Heart left ventricle (tissue), 16 donors: Measurements from ENCODE around the gene RANBP17. TPM values are rescaled to one million over a fixed set of nuclear protein-coding genes. Genes with fewer than 3 reads are reported as not detected.
"Not testable (repeated sequence)": the region's sequence is repeated elsewhere in the genome, so short reads cannot be mapped to it uniquely, and the experiment has no call there.

ENCODE experiments used
- ATAC-seq, 4 donors: fragments of 200-7000 bp; cut with Tn5 transposase; one replicate each; pipeline ENCODE4 v1.9.1; 2020 to 2022; ENCODE audit warnings: moderate library complexity in 4 of 4, mild to moderate bottlenecking in 3 of 4, moderate number of reproducible peaks in 1 of 4
- DNase-seq, 5 donors: peaks; one replicate each; pipeline ENCODE4 v3.0.0-alpha.2; 2020
- H3K27ac ChIP-seq, 12 donors: fragments of 200-600 bp; sonication (generic) in 4 of 12; one replicate each; pipeline versions ENCODE4 v1.5.0 to v1.8.0; 2016 to 2022; ENCODE audit warnings: mild to moderate bottlenecking in 2 of 12
- H3K27me3 ChIP-seq, 9 donors: fragments of 200-600 bp; sonication (generic) in 2 of 9; one replicate each; pipeline versions ENCODE4 v1.5.1 to v1.8.0; 2016 to 2022; ENCODE audit warnings: mild to moderate bottlenecking in 3 of 9
- H3K36me3 ChIP-seq, 9 donors: fragments of 200-600 bp; sonication (generic) in 2 of 9; one replicate each; pipeline versions ENCODE4 v1.5.0 to v1.8.0; 2018 to 2022; ENCODE audit warnings: mild to moderate bottlenecking in 2 of 9
- H3K4me1 ChIP-seq, 12 donors: fragments of 200-600 bp; sonication (generic) in 4 of 12; one replicate each; pipeline versions ENCODE4 v1.5.0 to v1.8.0; 2016 to 2022; ENCODE audit warnings: mild to moderate bottlenecking in 3 of 12
- H3K4me3 ChIP-seq, 12 donors: fragments of 200-600 bp; sonication (generic) in 4 of 12; one replicate each; pipeline versions ENCODE4 v1.5.0 to v1.8.0; 2017 to 2022; ENCODE audit warnings: mild to moderate bottlenecking in 9 of 12, moderate library complexity in 4 of 12
- H3K9me3 ChIP-seq, 12 donors: fragments of 200-600 bp; sonication (generic) in 4 of 12; one replicate each; pipeline versions ENCODE4 v1.5.0 to v1.8.0; 2016 to 2022; ENCODE audit warnings: mild to moderate bottlenecking in 1 of 12
- CTCF ChIP-seq, 12 donors: fragments of 200-600 bp; sonication (generic) in 4 of 12; IDR thresholded peaks; one replicate each; pipeline versions ENCODE4 v1.5.0 to v1.8.0; 2018 to 2022; ENCODE audit warnings: antibody characterized with exemption in 12 of 12, mild to moderate bottlenecking in 5 of 12
- POLR2A ChIP-seq, 2 donors: fragments of 450-650 bp; IDR thresholded peaks; one replicate each; pipeline ENCODE4 v1.6.1; 2017; ENCODE audit warnings: antibody characterized with exemption in 2 of 2, mild to moderate bottlenecking in 2 of 2, moderate library complexity in 2 of 2
- WGBS, 4 donors: extraction: QIAGEN DNeasy Blood & Tissue Kit in 2 of 4; methylation state at CpG; one replicate each; pipeline versions ENCODE4 v1.1.5 to v1.1.7; 2013 to 2018; 5-methylcytosine and 5-hydroxymethylcytosine counted together
- intact Hi-C, 10 donors: fragments of 100-400 bp; cut with DNase I; formaldehyde crosslinking; loops; one replicate each; pipeline versions ENCODE4 v1.11.1 to v1.14.2; 2022
- polyA plus RNA-seq, 2 donors: library from polyadenylated mRNA; stranded (reverse); fragments of 200-250 nt; gene quantifications; one replicate each; pipeline ENCODE4 v1.2.3, GENCODE V29; 2013
- total RNA-seq, 9 donors: library from RNA; depleted of rRNA in 2 of 9; stranded (reverse); fragments of >200 nt in 2 of 9; fragmentation: NEBNext Ultra II Directional in 3 of 9; extraction: Animal tissue kit (Norgen Biotek cat#: 25700) in 3 of 9; gene quantifications; one replicate each; pipeline versions ENCODE4 v1.1.0 to v1.2.4, GENCODE V29; 2016 to 2023
- donor health status: ischemic (EF 13 %, LVEDD 7.1; RV severe dilation, severe dysfunction).
- donor health status: healthy with polysubstance abuse.
- donor health status: DM: no; HTN: yes; CAD: no.
- donor health status: DM: no; HTN: no; CAD: no.
- donor health status: ischemic (EF 25% LVEDD 6.9; RV normal size, moderate dysfunction).
- donor health status: ischemic (EF 25% LVEDD 5.7; RV mildly dilated, moderate dysfunction).
- donor health status: healthy.
- donor health status: DM: yes; HTN: yes; CAD: no.
- donor health status: ischemic (EF 35%, LVEDD 5.7; RV mildly dilated, moderate dysfunction).
- donor health status: nonischemic (EF 11% LVEDD 7.7; RV severe dilation, severe dysfunction).
- donor health status: DM: yes; HTN: yes; CAD: no.
- donor health status: PGD.
- donor health status: ischemic (EF 29% LVEDD 5.4; RV normal size, mild dysfunction).
- donor health status: nonischemic (EF 23%, LVEDD 6.1; RV moderate dilation, normal function).

Gene RANBP17
- total and polyA plus RNA-seq, 11 donors = 0.65 to 11.5 (median 3.7) TPM

DNA sequence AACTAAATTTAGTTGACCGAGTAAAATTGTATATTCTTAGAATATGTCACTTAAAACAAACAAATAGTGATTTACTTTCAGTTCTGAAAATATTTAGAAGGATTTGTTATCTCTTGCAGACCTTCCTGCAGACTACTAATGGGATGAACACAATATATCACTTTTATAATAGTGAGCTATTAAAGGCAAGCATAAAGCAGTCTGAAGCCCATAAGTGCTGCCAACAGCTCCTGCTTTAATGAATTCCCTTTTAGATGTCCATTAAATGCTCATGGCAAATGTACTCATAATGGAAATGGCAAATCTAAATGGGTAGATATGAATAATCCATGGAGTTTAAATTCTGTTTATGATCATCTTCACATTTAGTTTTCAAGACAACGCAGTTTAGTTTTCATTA is 170.2 kb downstream of the RANBP17 start:
- DNase-seq (no peak), ATAC-seq (no peak)
- WGBS, 4 donors = 86 to 98% (median 93%) methylated on average over 2 of the region's 2 CpGs
- Histone ChIP-seq H3K27ac (no peak overlapping the region), H3K4me3 (no peak overlapping the region), H3K36me3 (no peaks in the 10 kb centered on the region), H3K27me3 (no peaks in the 10 kb centered on the region), H3K4me1 (no peaks in the 10 kb centered on the region), H3K9me3 (no peaks in the 10 kb centered on the region)
- intact Hi-C loops = no loop called here
- no peak for TF ChIP-seq CTCF (IDR thresholded peaks at IDR 0.05)

GRCh38 chr5:171032435-171032973 is 170.7 kb downstream of the RANBP17 start:
- peaks cover 0 to under 1% (median 0%) of the 10 kb centered on the region in 12 donors for H3K9me3 ChIP-seq
- DNase-seq (no peak), ATAC-seq (no peak)
- no peak overlapping the region for H3K27ac ChIP-seq
- H3K4me3 ChIP-seq = no peak overlapping the region
- intact Hi-C loops = no loop called here
- H3K36me3 ChIP-seq = no peaks in the 10 kb centered on the region
- TF ChIP-seq CTCF (IDR thresholded peaks at IDR 0.05) (no peak), POLR2A (IDR thresholded peaks at IDR 0.05) (no peak)
- H3K4me1 ChIP-seq = no peaks in the 10 kb centered on the region
- 94 to 99% (median 97%) methylated on average over 2 of the region's 2 CpGs for WGBS, 4 donors
- no peaks in the 10 kb centered on the region for H3K27me3 ChIP-seq

DNA sequence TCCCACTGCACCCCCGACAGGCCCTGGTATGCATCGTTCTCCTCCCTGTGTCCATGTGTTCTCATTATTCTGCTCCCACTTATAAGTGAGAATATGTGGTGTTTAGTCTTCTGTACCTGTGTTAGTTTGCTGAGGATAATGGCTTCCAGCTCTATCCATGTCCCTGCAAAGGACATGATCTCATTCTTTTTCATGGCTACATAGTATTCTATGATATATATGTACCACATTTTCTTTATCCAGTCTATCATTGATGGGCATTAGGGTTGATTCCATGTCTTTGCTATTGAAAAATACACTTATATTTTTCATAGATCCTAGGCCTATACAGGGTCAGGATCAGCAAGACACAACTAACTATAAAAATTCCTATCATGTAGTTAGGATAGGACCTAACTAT is 180.1 kb downstream of the RANBP17 start:
- H3K27ac ChIP-seq, H3K4me3 ChIP-seq, intact Hi-C loops, DNase-seq, ATAC-seq, H3K4me1 ChIP-seq, H3K36me3 ChIP-seq, H3K27me3 ChIP-seq, H3K9me3 ChIP-seq: not testable (repeated sequence)
- WGBS, 4 donors = 95 to 99% (median 98%) methylated on average over 2 of the region's 2 CpGs

DNA sequence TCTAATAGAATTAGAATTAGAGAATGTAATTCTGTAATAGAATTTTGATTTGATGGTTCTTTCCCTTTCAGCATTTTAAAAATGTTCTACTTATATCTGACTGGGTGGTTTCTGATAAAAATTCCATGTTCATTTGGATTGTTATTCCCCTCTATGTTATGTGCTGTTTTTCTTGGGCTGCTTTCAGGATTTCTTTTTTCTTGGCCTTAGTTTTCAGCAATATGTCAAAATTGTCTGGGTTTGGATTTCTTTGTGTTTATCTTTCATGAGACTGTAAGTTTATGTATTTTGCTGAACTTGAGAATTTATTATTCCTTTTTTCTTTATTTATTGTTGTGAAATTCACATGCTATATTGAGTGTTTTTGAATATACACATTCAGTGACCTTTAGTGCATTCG is 189.1 kb downstream of the RANBP17 start:
- H3K36me3 ChIP-seq = no peaks in the 10 kb centered on the region
- no peak for TF ChIP-seq CTCF (IDR thresholded peaks at IDR 0.05)
- TF ChIP-seq POLR2A (IDR thresholded peaks at IDR 0.05) = no peak

GRCh38 chr5:171055875-171056454 is 194.1 kb downstream of the RANBP17 start:
- intact Hi-C loops = no loop called here
- DNase-seq = no peak
- 95 to 96% (median 96%) methylated on average over 3 of the region's 3 CpGs for WGBS, 4 donors
- Histone ChIP-seq H3K4me1 (no peaks in the 10 kb centered on the region), H3K27ac (no peak overlapping the region), H3K27me3 (no peaks in the 10 kb centered on the region), H3K4me3 (no peak overlapping the region), H3K36me3 (no peaks in the 10 kb centered on the region), H3K9me3 (peaks cover 0 to 24% (median 8%) of the 10 kb centered on the region in 12 donors)
- TF ChIP-seq CTCF (IDR thresholded peaks at IDR 0.05) (no peak), POLR2A (IDR thresholded peaks at IDR 0.05) (no peak)
- ATAC-seq = no peak

More for the DNA sequence above, 189.1 kb downstream of the RANBP17 start:
- DNase-seq = no peak
- no peak overlapping the region for H3K27ac ChIP-seq
- WGBS, 4 donors = 87 to 95% (median 94%) methylated on average over 1 of the region's 1 CpG
- H3K4me3 ChIP-seq = no peak overlapping the region
- ATAC-seq = no peak
- intact Hi-C loops = no loop called here
- no peaks in the 10 kb centered on the region for H3K4me1 ChIP-seq
- no peaks in the 10 kb centered on the region for H3K27me3 ChIP-seq
- peaks cover 0 to 17% (median under 1%) of the 10 kb centered on the region in 12 donors for H3K9me3 ChIP-seq
